ENCODE measurements around the gene D2HGDH. TPM values are rescaled to one million over a fixed set of nuclear protein-coding genes. Genes with fewer than 3 reads are reported as not detected.

Gene D2HGDH
- total and polyA plus RNA-seq, 7 donors: 6.0 to 36.9 (median 12.0) TPM

- Histone ChIP-seq H3K9me3 (no peaks in the 10 kb centered on the region), H3K27ac (no peak overlapping the region), H3K4me3 (no peak overlapping the region), H3K36me3 (no peaks in the 10 kb centered on the region), H3K4me1 (peaks cover 0 to 3% (median 2%) of the 10 kb centered on the region in 4 donors), H3K27me3 (peaks cover under 1 to 8% (median 2%) of the 10 kb centered on the region in 3 donors)
- no peak for DNase-seq
- intact Hi-C loops (cut with DNase I): no loop called here
- TF ChIP-seq POLR2A (IDR thresholded peaks at IDR 0.05) (no peak), POLR2AphosphoS5 (IDR thresholded peaks at IDR 0.05) (no peak), EP300 (IDR thresholded peaks at IDR 0.05) (no peak), CTCF (IDR thresholded peaks at IDR 0.05) (no peak)
- 64 to 82% methylated on average over 29 of the region's 29 CpGs for WGBS, 2 donors
These were observed 75.2 kb downstream of the D2HGDH start for GRCh38 chr2:241809383-241810306.

GRCh38 chr2:241810307-241811200, 76.1 kb downstream of the D2HGDH start:
- intact Hi-C loops (cut with DNase I): no loop called here
- DNase-seq: peak; percentile 59
- Histone ChIP-seq H3K27me3 (peaks cover 0 to 8% (median 3%) of the 10 kb centered on the region in 3 donors), H3K27ac (no peak overlapping the region), H3K36me3 (no peaks in the 10 kb centered on the region), H3K4me3 (no peak overlapping the region), H3K9me3 (no peaks in the 10 kb centered on the region), H3K4me1 (no peaks in the 10 kb centered on the region)
- 81 to 83% methylated on average over 28 of the region's 28 CpGs for WGBS, 2 donors
- TF ChIP-seq CTCF (IDR thresholded peaks at IDR 0.05): no peak
- no peak for TF ChIP-seq EP300 (IDR thresholded peaks at IDR 0.05)
- TF ChIP-seq POLR2AphosphoS5 (IDR thresholded peaks at IDR 0.05): no peak
- no peak for TF ChIP-seq POLR2A (IDR thresholded peaks at IDR 0.05)

- no peaks in the 10 kb centered on the region for H3K9me3 ChIP-seq
- no peaks in the 10 kb centered on the region for H3K4me1 ChIP-seq
- no peak overlapping the region for H3K27ac ChIP-seq
- no peak for TF ChIP-seq CTCF (IDR thresholded peaks at IDR 0.05)
- TF ChIP-seq POLR2A (IDR thresholded peaks at IDR 0.05): no peak
- TF ChIP-seq EP300 (IDR thresholded peaks at IDR 0.05): no peak
- no peak for TF ChIP-seq POLR2AphosphoS5 (IDR thresholded peaks at IDR 0.05)
- H3K36me3 ChIP-seq: no peaks in the 10 kb centered on the region
- H3K27me3 ChIP-seq: peaks cover 0 to 11% (median 10%) of the 10 kb centered on the region in 3 donors
- DNase-seq: peak; percentile 65
- intact Hi-C loops (cut with DNase I): no loop called here
- H3K4me3 ChIP-seq: no peak overlapping the region
- WGBS, 2 donors: 85 to 91% methylated on average over 27 of the region's 27 CpGs
These were observed 76.9 kb downstream of the D2HGDH start for GRCh38 chr2:241811201-241811951.

GRCh38 chr2:241811952-241812729, 77.7 kb downstream of the D2HGDH start:
- H3K27ac ChIP-seq: no peak overlapping the region
- no peak overlapping the region for H3K4me3 ChIP-seq
- H3K27me3 ChIP-seq: peaks cover 0 to 18% (median 10%) of the 10 kb centered on the region in 3 donors
- intact Hi-C loops (cut with DNase I): no loop called here
- TF ChIP-seq CTCF (IDR thresholded peaks at IDR 0.05): no peak
- TF ChIP-seq POLR2AphosphoS5 (IDR thresholded peaks at IDR 0.05): no peak
- TF ChIP-seq EP300 (IDR thresholded peaks at IDR 0.05): no peak
- no peak for TF ChIP-seq POLR2A (IDR thresholded peaks at IDR 0.05)
- H3K4me1 ChIP-seq: no peaks in the 10 kb centered on the region
- H3K9me3 ChIP-seq: no peaks in the 10 kb centered on the region
- DNase-seq: no peak
- no peaks in the 10 kb centered on the region for H3K36me3 ChIP-seq
- 81 to 84% methylated on average over 20 of the region's 20 CpGs for WGBS, 2 donors

Measured in sigmoid colon (tissue), 7 donors.